ENCODE measurements around the gene LSAMP.

The LSAMP gene

DNA sequence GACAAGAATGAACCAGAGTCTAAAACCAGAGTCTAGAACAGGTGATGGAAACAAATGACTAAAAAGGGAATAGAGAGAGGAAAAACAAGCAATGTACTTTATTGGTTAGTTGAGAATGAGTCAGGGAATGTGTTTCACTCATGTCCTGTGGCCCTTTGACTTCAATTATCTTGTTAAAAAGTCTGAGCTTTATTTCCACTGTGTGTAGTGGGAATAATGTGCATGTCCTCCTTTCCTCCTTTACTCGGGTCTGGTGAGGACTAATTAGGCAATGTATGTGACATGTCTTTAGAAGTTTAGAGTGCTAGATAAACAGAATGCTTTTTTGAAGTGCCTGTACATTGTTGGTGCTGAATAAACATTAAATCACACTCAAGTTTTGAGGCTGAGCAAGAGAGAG lies 21.3 kb downstream of the LSAMP start:
- ChIA-PET CTCF (no interaction called here), POLR2A (no interaction called here)
- TF ChIP-seq, protein P1, sequence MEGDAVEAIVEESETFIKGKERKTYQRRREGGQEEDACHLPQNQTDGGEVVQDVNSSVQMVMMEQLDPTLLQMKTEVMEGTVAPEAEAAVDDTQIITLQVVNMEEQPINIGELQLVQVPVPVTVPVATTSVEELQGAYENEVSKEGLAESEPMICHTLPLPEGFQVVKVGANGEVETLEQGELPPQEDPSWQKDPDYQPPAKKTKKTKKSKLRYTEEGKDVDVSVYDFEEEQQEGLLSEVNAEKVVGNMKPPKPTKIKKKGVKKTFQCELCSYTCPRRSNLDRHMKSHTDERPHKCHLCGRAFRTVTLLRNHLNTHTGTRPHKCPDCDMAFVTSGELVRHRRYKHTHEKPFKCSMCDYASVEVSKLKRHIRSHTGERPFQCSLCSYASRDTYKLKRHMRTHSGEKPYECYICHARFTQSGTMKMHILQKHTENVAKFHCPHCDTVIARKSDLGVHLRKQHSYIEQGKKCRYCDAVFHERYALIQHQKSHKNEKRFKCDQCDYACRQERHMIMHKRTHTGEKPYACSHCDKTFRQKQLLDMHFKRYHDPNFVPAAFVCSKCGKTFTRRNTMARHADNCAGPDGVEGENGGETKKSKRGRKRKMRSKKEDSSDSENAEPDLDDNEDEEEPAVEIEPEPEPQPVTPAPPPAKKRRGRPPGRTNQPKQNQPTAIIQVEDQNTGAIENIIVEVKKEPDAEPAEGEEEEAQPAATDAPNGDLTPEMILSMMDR (IDR thresholded peaks at IDR 0.05; ENCODE audit: insufficient read depth, low read length, missing control alignments), result no peak
- DNase-seq (ENCODE audit: low read depth, low spot score), result no peak
- no peak overlapping the region for H3K4me3 ChIP-seq (ENCODE audit: low read depth, low read length)

DNA sequence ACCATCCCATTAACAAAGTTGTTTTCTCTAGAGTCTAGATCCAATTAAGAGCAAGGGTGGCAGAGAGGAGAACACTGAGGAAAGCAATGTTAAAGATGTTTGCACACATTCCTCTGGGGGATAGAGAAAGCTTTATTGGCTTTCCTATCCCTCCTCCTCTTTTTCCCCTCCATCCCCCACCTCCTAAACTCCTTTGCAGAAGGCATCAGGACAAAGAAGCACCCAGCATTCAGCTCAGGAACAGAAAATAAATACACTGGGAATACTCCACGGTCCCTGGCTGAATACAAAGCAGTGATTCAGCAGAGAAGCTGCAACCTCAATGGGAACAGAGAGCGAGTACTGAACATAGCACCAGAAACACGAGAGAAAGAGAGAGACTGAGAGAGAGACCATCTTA lies 21.9 kb downstream of the LSAMP start:
- ChIA-PET POLR2A (no interaction called here), CTCF (no interaction called here)
- TF ChIP-seq, protein P1 (IDR thresholded peaks at IDR 0.05; ENCODE audit: insufficient read depth, low read length, missing control alignments), result no peak
- H3K4me3 ChIP-seq (ENCODE audit: low read depth, low read length), result no peak overlapping the region
- DNase-seq (ENCODE audit: low read depth, low spot score), result no peak

DNA sequence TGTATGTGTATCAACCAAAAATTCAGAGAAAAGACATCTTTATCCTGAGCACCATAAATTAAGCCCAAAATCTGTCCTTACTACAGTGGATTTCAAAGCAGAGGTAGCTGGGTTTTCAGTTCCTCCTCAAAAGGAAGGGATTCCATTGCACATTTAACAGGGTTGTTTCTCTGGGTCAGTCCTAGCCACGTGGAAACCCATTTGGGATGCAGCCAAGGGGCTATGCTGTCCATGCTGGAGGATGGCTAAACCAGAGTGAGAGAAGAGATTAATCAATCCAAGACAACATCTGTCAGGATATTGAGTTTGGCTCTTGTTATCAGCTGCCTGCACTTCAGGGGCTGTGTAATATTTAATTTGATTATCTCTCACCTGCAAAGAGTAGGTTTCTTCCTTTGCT lies 28.1 kb downstream of the LSAMP start:
- TF ChIP-seq, protein P1 (IDR thresholded peaks at IDR 0.05; ENCODE audit: insufficient read depth, low read length, missing control alignments), result no peak
- ChIA-PET CTCF (no interaction called here), POLR2A (no interaction called here)
- no peak overlapping the region for H3K4me3 ChIP-seq (ENCODE audit: low read depth, low read length)
- DNase-seq (ENCODE audit: low read depth, low spot score), result no peak

DNA sequence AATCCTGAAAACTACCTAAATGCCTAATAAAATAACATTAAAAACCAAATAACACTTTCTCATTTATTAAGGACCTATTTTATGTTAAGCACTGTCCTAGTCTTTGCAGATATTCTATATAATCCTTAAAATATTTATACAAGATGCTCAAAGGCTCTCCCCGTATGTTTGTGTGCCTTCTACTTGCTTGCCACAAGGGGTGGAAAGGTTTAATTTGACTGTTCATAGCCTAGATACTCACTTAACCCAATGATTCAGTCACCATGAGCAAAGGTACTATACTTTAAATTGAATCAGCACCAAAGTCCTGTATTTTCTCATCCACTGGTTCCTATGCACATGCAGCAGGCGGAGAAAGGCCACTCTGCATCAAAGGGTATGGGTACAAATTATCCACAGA lies 32.0 kb downstream of the LSAMP start:
- TF ChIP-seq, protein P1 (IDR thresholded peaks at IDR 0.05; ENCODE audit: insufficient read depth, low read length, missing control alignments), result no peak
- no peak for DNase-seq (ENCODE audit: low read depth, low spot score)
- CTCF ChIA-PET, result no interaction called here

DNA sequence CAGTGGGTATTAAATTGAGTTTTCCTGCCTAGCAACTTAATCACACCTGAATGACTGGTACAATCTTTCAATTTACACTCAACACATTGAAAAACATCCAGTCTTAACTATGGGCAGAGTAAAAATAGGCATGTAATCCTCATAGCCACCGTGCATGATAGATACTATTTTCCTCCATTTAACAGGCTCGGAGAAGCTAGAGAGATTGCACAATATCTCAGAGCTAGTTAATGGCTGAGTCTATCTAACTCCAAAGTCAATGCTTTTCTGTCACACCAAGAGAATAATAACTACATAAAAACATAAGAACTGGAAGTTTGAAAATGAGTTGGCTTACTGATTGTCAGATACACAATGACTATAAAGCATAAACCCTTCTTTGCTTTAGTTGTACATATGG lies 36.8 kb downstream of the LSAMP start:
- POLR2A ChIA-PET, result no interaction called here
- no peak overlapping the region for H3K4me3 ChIP-seq (ENCODE audit: low read depth, low read length)
- CTCF ChIA-PET, result no interaction called here
- no peak for DNase-seq (ENCODE audit: low read depth, low spot score)
- TF ChIP-seq, protein P1 (IDR thresholded peaks at IDR 0.05; ENCODE audit: insufficient read depth, low read length, missing control alignments), result no peak

More for the DNA sequence above, 32.0 kb downstream of the LSAMP start:
- H3K4me3 ChIP-seq (ENCODE audit: low read depth, low read length), result no peak overlapping the region
- POLR2A ChIA-PET, result no interaction called here

DNA sequence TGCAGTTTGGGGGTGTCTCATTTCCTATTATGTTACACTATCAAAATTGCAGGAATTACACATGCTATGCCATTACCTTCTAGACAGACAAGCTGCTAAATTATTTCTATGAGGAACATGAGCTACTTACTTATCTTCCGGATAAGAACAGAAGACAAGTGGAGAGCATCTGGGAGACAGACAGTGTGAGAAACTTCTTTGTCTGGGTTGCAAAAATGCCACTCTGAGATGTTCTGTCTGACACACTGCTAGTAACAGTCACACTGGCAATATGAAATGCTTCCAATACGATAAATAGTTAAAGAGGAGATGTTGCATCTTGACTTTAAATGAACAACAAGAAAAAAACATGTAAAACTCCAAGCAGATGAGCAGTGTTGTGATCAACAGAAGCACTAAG lies 40.1 kb downstream of the LSAMP start:
- CTCF ChIA-PET, result no interaction called here
- POLR2A ChIA-PET, result no interaction called here

More for the DNA sequence above, 40.1 kb downstream of the LSAMP start:
- TF ChIP-seq, protein P1 (IDR thresholded peaks at IDR 0.05; ENCODE audit: insufficient read depth, low read length, missing control alignments), result no peak
- no peak overlapping the region for H3K4me3 ChIP-seq (ENCODE audit: low read depth, low read length)
- no peak for DNase-seq (ENCODE audit: low read depth, low spot score)
